ENCODE data around the gene MOXD1.

The MOXD1 gene

GRCh38 chr6:132246120-132246617 lies 155.1 kb downstream of the MOXD1 start:
- no peak for DNase-seq

All from nucleus accumbens (tissue), 56 donors.